Activated naive CD4-positive, alpha-beta T cell (primary cell): ENCODE data around the gene GOSR1.
"Not testable (repeated sequence)": the region's sequence is repeated elsewhere in the genome, so short reads cannot be mapped to it uniquely, and the experiment has no call there.

Experiments used
- DNase-seq, 4 experiments: peaks; one replicate each; lab custom pipeline; 2025; lab: John Stamatoyannopoulos, UW

GOSR1 gene

DNA sequence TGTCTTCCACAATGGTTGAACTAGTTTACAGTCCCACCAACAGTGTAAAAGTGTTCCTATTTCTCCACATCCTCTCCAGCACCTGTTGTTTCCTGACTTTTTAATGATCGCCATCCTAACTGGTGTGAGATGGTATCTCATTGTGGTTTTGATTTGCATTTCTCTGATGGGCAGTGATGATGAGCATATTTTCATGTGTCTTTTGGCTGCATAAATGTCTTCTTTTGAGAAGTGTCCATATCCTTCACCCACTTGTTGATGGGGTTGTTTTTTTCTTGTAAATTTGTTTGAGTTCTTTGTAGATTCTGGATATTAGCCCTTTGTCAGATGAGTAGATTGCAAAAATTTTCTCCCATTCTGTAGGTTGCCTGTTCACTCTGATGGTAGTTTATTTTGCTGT, 84.6 kb downstream of the GOSR1 start:
- DNase-seq, result not testable (repeated sequence)

DNA sequence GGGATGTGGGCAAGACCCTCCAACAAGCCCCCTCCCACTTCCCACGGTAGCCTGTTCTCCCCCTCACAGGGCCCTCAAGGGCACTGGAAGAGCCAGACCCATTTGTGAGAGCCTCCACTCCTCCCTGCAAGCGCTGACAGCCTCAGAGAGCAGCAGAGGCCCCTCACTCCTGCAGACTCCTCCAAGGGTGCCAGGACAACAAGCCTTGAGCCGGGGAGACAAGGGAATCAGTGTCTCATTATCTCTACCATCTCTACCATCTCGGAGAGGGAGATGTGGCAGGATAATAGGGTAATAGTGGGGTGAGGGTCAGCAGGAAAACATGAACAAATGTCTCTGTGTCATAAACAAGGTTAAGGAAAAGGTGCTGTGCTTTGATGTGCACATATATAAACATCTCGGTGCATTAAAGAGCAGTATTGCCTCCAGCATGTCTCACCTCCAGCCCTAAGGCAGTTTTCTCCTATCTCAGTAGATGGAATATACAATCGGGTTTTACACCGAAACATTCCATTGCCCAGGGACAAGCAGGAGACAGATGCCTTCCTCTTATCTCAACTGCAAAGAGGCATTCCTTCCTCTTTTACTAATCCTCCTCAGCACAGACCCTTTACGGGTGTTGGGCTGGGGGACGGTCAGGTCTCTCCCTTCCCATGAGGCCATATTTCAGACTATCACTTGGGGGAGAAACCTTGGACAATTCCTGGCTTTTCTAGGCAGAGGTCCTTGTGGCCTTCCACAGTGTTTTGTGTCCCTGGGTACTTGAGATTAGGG, 86.1 kb downstream of the GOSR1 start:
- not testable (repeated sequence) for DNase-seq

DNA sequence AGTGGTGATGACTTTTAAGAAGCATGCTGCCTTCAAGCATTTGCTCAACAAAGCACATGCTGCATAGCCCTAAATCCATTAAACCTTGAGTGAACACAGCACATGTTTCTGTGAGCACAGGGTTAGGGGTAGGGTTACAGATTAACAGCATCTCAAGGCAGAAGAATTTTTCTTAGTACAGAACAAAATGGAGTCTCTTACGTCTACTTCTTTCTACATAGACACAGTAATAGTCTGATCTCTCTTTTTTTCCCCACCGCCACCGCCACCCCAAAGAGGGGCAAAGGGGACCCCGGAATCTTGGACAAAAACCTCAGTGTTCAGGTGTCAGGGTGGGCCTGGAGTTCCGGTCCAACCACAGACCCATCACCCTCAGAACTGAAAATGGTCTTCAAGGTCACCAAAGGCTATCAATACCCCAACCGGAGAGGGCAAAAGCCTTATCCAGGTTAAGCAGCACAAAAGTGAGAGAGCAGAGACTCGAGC, 86.7 kb downstream of the GOSR1 start:
- not testable (repeated sequence) for DNase-seq

- DNase-seq, result not testable (repeated sequence)
Observed at GRCh38 chr17:30564422-30565072, 87.3 kb downstream of the GOSR1 start.

DNA sequence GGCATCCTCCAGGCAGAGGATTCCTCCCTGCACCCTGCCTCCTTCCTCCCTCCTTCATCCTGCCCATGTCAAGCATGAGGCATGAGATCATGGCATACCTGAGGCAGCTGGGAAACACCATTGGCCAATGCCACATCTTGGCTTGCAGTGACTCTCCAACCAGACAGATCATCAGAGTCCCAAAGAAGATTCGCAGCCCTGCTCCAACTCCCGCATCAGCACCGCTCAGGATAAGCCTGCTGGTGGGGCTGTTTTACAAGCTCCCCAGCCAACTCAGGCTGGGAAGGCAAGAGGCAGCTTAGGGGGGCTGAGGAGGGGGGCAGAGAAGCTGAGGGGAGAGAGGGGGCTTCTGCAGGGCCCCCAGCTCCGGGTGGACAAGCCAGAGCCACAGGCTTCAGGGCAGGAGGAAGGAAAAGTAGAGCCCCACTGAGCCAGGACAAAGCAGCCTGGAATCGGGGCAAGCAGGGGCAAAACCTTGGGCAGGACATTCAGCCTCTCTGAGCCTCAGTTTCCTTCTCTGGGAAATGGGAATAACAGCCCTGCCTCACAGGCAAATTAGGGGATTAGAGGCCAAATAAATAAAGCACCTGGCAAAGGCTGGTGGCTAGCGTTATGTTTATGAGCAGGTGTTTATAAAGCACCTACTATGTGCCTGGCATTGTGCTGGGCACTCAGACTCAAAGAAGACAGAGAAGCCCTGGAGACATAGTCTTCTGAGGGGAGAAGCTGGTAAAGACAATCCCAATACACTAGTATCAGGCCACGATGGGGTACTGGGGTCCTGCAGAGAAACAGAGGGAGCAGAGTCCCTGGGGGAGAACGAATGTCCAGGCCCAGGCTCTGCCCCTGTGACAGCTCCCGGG, 88.1 kb downstream of the GOSR1 start:
- DNase-seq, result no peak

- DNase-seq, result not testable (repeated sequence)
Observed at GRCh38 chr17:30566104-30566503, 88.9 kb downstream of the GOSR1 start.

DNA sequence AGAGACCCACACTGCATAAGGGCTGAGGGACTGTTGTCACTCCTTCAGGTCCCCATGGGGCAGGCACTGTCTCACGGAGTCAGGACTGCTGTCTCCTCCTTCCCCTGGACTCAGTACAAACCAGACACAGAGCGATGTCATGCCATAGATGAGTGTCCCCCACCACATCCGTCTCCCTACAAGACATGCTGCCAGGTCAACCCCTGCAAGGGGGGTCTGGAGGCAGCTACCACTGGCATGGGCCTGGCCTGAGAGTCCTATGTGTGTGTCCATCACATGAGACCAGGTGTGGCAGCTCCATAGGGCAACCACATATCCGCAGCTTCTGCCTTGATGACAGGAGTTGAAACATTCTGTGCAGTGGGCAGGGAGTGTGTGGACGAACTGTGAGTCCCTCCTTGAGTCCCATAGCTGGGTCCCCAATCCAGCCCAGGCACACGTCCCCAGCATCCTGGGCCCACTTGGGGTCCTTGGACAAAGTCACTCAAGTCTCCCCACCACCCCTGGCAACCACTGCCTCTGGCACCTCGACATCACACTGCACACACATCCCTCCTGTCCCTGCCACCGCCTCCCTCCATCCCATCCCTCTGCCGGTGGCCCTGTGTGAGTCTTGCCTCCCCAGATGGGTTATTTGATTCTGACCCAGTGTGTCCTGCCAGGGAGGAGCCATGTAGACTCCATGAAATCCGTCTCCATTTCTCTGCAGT, 89.5 kb downstream of the GOSR1 start:
- DNase-seq, result not testable (repeated sequence)

DNA sequence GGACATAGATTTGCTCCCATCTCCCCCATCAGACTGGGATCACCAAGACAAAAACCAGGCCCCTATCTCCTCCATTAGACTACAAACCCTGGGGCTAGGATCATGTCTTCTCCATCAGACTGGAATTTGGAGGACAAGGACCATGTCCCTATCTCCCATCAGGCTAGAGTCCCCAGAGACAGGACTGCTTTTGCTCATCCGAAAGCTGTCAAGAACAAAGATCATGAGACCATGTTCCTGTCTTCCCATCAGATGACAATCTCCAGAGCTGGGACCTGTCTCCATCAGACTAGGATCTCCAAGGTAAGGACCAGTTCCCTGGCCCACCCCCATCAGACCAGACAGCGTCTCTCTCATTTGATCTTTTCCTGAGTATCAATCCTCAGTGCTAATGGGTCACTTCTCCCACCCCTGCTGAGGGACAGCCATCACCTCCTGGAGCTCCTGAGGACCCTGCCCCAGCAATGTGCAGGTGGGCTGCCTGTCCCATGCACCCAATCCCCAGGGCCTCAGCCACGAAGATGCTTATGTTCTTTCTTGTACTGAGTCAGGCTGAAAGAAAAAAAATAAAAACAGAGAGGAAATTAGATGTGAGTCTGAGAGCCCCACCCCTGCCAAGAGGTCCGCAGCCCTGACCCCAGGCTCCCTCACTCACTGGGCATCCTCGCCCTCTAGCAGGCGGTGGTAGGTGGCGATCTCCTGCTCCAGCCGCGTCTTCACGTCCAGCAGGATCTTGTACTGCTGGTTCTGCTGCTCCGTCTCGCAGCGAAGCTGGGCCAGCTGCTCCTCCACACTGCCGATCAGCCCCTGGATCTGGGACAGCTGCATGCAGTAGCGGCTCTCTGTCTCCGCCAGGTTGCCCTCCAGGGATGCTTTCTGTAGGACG, 90.3 kb downstream of the GOSR1 start:
- DNase-seq, result no peak

- no peak for DNase-seq
Observed at GRCh38 chr17:30568117-30568430, 90.9 kb downstream of the GOSR1 start.

GRCh38 chr17:30569531-30570175, 92.4 kb downstream of the GOSR1 start:
- not testable (repeated sequence) for DNase-seq

- DNase-seq, result no peak
Observed at GRCh38 chr17:30570191-30570590, 93.0 kb downstream of the GOSR1 start.

- no peak for DNase-seq
Observed at GRCh38 chr17:30570596-30571265, 93.5 kb downstream of the GOSR1 start.

DNA sequence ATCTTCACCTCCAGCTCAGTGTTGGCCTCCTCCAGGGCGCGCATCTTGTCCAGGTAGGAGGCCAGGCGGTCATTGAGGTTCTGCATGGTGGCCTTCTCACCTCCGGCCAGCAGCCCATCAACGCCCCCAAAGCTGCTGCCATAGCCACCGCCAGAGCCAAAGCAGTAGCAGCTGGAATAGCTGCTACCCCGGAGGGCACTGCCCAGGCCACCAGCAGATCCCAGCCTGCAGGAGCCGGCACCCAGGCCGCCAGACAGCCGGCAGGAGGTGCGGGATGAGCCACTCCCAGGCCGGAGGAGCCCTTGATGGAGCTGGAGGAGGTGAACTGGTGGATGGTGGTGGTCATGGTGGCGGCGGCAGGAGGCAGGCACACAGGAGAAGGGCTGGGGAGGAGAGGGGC, 94.2 kb downstream of the GOSR1 start:
- DNase-seq, result not testable (repeated sequence)

GRCh38 chr17:30571921-30572320, 94.7 kb downstream of the GOSR1 start:
- no peak for DNase-seq

- not testable (repeated sequence) for DNase-seq
Observed at GRCh38 chr17:30572651-30573554, 95.7 kb downstream of the GOSR1 start.

DNA sequence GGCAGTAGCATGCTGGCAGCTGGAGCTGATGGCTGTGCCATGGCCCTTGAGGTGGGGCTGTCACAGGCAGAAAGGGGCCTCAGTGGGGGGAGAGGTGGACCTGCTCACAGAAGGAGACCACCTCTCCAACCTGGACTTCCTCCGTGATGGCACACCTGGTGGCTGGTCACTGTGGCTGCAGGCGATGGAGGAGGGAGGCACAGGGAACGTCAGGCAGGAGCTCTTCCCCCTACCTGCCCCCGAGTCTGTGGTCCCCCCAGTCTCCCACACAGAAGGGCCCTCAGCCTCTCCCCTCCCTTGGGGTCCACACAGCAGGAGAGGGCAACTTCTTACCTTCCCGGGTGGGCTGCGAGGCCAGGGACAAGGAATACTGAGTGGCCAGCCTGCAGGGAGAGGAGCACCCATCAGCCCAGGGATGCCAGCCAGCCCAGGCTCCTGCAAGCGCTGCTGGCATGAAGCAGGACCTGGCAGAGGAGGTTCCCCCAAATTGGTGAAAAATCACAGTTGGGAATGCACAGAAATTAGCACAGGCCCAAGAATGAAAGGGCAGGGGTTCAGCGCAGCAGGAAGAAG, 96.5 kb downstream of the GOSR1 start:
- DNase-seq, result no peak

GRCh38 chr17:30574309-30574708, 97.1 kb downstream of the GOSR1 start:
- not testable (repeated sequence) for DNase-seq

DNA sequence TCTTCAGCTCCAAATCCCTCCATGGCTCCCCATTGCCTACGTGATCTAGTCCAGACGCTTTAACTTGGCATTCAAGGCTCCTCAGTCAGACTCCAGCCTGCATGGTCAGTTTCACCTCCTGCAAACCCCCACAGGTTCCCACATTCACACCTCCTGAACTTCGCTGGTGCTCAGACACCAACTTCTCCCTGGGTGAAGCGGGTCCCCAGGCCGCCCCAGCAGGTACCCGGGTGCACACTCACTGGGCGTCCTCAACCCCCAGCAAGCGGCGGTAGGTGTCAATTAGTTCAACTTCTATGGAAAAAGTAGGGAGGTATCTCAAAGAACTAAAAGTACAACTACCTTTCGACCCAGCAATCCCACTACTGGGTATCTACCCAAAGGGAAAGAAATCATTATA, 97.6 kb downstream of the GOSR1 start:
- not testable (repeated sequence) for DNase-seq
